ENCODE results near the gene PCGF6.

DNA sequence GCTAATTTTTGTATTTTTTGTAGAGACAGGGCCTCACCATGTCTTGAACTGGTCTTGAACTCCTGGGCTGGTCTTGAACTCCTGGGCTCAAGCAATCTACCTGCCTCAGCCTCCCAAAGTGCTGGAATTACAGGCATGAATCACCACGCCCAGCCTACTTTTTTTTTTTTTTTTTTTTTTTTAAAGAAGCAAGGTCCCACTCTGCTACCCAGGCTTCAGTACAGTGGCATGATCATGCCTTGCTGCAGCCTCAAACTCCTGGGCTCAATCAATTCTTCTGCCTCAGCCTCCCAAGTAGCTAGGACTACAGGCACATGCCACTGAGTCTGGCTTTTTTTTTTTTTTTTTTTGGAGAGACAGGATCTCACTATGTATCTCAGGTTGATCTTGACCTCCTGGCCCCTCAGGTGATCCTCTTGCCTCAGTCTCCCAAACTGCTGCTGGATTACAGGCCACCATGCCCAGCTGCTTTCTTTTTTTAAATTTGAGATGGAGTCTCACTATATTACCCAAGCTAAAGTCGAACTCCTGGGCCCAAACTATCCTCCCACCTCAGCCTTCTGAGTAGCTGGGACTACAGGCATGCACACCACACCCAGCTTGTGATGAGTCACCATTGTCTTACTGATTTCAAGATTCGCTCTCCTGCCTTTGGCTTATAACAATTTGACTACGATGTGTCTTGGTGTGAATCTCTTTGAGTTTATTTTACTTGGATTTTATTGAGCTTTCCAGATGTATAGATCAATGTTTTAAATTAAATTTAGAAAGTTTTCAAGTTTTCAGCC lies 96.2 kb downstream of the PCGF6 start:
- TF ChIP-seq POLR2AphosphoS5 (IDR thresholded peaks at IDR 0.05; ENCODE audit: low read depth, low read length): no peak
- no peak for TF ChIP-seq TAF1 (IDR thresholded peaks at IDR 0.05; ENCODE audit: borderline replicate concordance, low read depth, low read length)
- TF ChIP-seq POLR2A (IDR thresholded peaks at IDR 0.05; ENCODE audit: low read depth, low read length): no peak

Measured in GM12892 (cell line).